Stimulated activated CD4-positive, alpha-beta T cell treated with anti-CD3 and anti-CD28 coated beads, Interleukin-1b, Interleukin-23, amount 100 ng/mL, for 4 hours (primary cell): ENCODE data around the gene THSD4.

Source experiments
- DNase-seq, 2 donors: peaks; one replicate each; pipeline ENCODE4 v3.0.0-alpha.2; 2020; ENCODE audit warnings: low read depth in 2 of 2

The THSD4 gene

DNA sequence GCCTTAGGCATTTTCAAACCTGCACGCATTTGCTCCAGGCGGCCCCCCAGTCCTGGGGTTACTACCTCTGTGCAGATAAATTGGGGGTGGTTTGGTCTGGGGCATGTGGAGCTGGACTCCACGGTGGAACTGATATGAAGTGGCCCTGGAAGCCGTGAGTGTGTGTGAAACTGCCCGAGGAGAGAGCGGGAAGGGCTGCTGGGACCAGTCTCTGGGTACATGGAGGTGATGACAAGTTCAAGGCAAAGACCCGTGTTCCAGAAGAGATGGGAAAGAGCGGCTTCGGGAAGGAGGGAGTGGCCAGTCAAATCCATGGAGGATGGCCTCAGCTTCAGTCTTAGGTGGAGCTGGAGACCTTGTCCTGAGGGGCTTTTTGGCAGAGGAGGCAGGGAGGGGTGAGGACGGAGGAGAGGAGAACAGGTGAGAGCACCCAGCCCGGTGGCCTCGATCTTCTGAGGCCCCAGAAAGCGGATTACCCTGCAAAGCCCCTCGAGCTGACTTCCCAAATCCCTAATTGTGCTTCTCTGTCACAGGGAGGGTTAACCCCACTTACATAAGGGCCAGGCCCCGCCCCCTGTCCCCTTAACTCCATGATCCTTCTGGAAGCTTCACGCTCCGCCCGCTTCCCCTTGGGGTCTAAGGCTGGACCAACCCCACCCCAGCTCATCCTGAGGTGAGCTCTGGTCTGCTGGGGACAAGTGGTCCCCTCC lies 693.2 kb downstream of the THSD4 start:
- DNase-seq = no peak

GRCh38 chr15:71809346-71809745 lies 694.1 kb downstream of the THSD4 start:
- DNase-seq = no peak

DNA sequence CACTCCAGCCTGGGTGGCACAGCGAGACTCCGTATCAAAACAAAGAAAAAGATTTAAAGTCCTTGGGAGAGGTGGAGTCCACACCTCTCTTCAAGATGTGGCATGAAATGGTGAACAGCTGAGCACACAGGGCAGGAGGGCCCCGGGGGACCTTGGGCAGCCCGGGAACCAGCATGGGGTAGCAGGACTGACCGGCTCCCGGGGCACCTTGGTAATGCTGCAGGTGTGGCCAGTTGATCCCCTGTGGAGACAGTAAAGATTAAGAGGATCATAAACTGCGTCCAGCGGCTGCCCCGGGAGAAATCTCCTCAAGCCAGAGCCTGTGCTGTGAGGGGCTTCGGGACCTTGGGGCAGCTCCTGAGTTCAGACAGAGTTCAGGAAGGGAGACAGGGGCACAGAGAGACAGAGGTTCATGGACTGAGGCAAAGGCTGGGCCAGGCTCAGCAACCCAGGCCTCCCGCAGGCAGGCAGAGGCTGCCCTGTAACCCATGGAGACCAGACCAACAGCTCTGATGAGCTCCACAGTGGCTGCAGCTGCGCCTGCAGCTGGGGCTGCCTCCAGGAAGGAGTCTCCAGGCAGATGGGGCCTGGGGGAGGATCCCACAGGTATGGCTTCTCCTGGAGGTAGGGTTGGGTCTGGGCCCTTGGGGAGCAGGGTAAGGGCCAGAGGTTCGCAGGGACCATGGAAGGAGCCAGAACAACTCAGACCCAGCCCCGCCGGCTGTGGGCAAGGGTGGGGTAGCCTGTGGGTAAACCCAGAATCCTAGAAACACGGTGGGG lies 695.2 kb downstream of the THSD4 start, which contains the start of gene NR2E3:
Gene NR2E3 (plus strand): TSS at position 299 of the 780 bp plus-strand sequence. CDS start 190 bp downstream, at position 489.
- DNase-seq = no peak

DNA sequence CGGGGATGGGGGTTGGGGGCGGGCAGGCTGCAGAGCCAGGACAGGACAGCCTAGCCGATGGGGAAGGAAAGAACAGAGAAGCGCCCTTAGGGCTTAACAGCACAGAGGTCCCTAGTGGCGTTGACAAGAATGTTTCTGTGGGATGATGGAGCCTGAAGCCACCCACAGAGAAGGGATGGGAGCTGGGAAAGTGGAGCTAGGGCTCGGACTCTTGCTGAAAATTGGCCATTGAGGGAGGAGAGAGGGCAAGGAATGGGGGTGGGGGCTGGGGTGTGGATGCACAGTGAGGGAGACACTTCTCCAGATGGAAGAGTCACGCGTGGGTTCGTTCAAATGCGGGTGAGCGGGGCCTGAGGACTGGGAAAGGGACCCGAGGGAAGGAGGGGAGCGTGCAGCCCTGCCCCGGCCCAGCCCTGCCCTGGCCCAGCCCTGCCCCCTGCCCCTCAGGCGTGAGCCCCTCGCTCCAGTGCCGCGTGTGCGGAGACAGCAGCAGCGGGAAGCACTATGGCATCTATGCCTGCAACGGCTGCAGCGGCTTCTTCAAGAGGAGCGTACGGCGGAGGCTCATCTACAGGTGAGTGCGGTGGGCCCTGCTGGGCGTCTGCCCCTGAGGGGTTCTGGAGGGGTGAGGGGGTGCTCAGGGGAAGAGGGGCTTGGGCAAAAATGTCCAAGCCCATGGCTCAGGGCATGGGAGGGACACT lies 695.9 kb downstream of the THSD4 start:
- no peak for DNase-seq

DNA sequence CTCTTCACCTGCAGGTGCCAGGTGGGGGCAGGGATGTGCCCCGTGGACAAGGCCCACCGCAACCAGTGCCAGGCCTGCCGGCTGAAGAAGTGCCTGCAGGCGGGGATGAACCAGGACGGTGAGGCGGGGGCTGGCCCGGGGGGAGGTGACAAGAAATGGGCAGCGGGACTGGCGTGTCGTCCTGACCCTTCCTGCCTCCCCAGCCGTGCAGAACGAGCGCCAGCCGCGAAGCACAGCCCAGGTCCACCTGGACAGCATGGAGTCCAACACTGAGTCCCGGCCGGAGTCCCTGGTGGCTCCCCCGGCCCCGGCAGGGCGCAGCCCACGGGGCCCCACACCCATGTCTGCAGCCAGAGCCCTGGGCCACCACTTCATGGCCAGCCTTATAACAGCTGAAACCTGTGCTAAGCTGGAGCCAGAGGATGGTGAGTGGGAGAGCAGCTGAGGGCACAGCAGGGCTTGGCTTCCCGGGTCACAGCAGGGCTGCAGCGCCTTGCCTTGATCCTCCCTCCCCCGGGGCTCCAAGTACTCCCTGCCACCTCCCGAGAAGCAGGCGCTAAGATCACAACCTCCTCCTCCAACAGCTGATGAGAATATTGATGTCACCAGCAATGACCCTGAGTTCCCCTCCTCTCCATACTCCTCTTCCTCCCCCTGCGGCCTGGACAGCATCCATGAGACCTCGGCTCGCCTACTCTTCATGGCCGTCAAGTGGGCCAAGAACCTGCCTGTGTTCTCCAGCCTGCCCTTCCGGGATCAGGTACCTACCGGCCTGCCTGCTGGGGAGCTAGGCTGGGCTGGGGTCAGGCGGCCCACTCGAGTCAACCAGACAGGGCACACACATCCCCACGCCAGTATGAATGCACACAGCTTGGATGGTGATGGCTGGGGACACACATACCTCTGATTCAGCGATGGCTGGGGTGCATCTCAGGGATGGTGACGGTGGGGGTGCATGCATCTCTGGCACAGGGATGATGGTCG lies 696.8 kb downstream of the THSD4 start:
- DNase-seq = no peak

DNA sequence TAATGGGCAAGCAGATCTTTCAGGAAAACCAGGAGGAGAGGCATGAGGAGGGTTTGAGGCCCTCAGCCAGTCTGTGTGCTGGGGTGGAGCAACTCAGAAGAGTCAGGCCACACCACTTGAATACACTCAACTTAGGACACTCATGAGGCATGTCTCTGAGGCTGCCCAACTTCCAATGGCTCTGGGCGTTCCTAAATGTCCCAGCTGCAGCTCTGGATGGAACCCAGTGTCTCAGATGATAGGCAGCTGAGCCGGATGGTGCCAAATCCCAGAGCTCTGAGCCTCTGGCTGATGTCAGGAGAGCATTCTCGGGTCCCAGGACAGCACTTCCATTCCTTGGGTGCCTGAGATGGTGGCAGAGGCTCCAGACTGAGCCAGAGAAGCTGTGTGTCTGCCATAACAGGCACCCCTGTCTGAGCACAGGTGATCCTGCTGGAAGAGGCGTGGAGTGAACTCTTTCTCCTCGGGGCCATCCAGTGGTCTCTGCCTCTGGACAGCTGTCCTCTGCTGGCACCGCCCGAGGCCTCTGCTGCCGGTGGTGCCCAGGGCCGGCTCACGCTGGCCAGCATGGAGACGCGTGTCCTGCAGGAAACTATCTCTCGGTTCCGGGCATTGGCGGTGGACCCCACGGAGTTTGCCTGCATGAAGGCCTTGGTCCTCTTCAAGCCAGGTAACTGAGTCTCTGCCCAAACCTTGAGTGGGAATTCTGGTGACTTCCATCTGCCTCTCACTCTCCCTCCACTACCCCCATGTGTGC lies 697.9 kb downstream of the THSD4 start:
- no peak for DNase-seq

- no peak for DNase-seq
These were observed 698.6 kb downstream of the THSD4 start for GRCh38 chr15:71813723-71814470.

GRCh38 chr15:71815301-71815700 lies 700.0 kb downstream of the THSD4 start:
- DNase-seq = no peak

GRCh38 chr15:71817351-71817750 lies 702.1 kb downstream of the THSD4 start:
- DNase-seq = no peak

GRCh38 chr15:71820127-71820526 lies 704.9 kb downstream of the THSD4 start:
- no peak for DNase-seq

DNA sequence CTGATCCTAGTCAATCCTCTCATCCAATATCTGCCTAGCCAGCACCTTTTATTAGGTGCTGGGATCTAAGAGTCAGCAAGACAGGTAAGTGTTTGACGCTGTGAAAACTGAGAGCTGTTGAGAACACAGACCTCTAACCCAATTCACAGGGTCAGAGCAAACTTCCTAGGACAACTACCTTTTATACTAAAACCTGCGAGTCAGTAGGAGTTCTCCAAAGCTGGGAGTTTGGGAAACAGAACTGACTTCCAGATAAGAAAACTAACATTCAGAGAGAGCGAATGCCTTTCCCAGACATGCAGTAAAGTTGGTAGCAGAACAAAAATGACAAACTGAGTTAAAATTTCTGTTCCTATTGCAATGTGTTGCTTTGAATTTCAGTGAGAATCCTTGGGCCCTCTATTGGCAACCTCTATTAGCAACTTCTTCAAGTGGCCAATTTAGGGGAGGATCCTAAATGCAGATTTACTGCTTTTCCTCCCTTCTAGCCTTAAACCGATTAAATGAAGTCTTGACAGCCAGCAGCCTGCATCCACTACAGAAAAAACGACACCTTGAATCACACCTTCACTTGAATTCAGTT lies 706.4 kb downstream of the THSD4 start:
- DNase-seq = no peak

DNA sequence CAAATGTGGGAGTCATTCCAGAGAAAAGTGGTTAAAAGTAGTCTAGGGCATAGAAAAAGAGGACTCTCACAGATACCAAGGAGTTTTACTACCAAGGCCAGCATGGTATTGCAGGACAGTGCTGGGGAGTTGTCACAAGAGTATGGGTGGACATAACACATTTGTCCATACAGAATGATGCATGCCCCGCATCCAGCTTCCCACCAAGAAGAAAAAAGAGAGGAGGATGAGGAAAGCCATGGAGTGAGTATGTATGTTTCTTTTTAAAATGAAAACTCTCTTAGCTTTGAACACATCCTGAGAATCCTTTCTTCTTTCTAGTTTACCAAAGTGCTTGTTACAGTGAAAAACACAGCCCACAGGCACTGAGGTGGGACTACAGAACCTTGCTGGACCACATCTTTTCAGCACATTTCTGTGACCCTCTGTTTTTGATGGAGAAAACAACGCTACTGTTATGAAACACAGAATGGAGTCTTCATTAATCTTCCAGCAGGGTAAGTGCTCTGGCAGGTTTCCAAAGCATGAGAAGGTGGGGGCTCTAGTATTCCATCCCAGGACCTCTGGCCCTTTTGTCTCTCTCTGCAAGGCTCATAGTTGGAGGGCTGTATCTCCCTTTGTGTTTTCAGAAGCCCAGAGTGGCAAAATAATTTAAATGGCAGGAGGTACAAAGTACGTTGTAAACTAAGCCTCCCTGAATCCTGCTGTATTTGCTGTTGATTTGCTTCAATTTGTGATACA lies 707.8 kb downstream of the THSD4 start:
- no peak for DNase-seq

- DNase-seq = no peak
These were observed 708.5 kb downstream of the THSD4 start for GRCh38 chr15:71823801-71824200.

DNA sequence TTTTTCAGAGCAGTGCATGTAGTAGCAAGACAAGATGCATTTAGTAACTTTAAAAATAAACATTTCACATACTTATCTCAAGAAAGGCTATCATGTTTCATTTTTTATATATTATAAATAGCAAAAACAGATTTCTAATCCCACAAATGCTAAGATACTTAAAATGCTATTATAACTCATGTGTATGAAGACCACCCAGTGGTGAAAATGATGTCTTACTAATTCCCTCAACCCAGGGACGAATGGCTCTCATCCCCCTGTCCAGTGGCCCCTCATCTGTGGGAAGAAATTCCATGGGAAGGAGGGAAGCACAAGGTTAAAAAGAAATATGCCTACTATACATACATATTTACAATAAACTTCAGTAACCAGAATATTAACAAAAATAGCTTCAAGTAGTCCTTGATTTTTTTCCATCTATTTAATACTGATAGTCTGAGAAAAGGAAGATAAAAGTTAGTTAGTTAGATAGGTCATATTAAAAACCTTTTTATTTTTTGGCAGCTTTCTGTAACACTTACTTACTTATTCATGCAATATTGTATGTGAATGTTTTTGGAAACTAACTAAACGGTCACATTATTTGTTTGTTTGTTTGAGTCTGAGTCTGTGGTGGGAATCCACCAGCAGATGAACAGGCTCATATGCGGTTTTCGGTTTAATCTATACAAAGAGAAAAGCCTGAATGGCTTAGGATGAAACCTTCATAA lies 709.9 kb downstream of the THSD4 start:
- DNase-seq = no peak

GRCh38 chr15:71826196-71826595 lies 710.9 kb downstream of the THSD4 start:
- no peak for DNase-seq

DNA sequence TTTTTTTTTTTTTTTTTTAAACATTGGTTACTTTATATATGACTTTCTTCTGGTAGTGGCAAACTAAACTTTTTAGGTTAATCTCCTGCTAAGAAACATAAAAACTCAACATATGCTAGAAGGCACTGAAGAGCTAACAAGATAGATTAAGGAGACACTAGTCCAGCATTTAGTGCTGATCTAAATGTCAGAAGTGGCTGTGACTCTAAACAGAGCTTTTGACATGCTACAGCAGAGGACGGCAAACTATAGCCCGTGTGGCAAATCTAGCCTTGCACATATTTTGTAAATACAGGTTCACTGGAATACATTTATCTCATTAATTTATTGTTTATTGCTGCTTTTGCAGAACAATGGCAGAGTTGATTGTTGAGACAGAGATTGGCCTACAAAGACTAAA lies 715.7 kb downstream of the THSD4 start:
- no peak for DNase-seq
